Measurements from ENCODE around the gene BTBD6.

GRCh38 chr14:105204931-105205672 is 43.2 kb upstream of the BTBD6 start:
- TF ChIP-seq CTCF (IDR thresholded peaks at IDR 0.05) (no peak), POLR2A (IDR thresholded peaks at IDR 0.05) (no peak), POLR2AphosphoS5 (IDR thresholded peaks at IDR 0.05) (no peak)

All from transverse colon (tissue), 4 donors.